ENCODE measurements around the gene ATP7A.
"Not testable (repeated sequence)": the region's sequence is repeated elsewhere in the genome, so short reads cannot be mapped to it uniquely, and the experiment has no call there.

ATP7A gene

GRCh38 chrX:78035061-78035460 is 124.6 kb downstream of the ATP7A start:
- DNase-seq = no peak

- no peak for DNase-seq
Measured at GRCh38 chrX:78037881-78038280, 127.4 kb downstream of the ATP7A start.

- no peak for DNase-seq
Measured at GRCh38 chrX:78042601-78043000, 132.1 kb downstream of the ATP7A start.

GRCh38 chrX:78046362-78046761 is 135.9 kb downstream of the ATP7A start:
- no peak for DNase-seq

GRCh38 chrX:78048052-78048451 is 137.6 kb downstream of the ATP7A start:
- DNase-seq = no peak

- DNase-seq = no peak
Measured at GRCh38 chrX:78063687-78064086, 153.2 kb downstream of the ATP7A start.

- DNase-seq = no peak
Measured at GRCh38 chrX:78064152-78064551, 153.7 kb downstream of the ATP7A start.

- DNase-seq = not testable (repeated sequence)
Measured at GRCh38 chrX:78064698-78065601, 154.5 kb downstream of the ATP7A start.

- DNase-seq = no peak
Measured at GRCh38 chrX:78066110-78066509, 155.6 kb downstream of the ATP7A start.

- no peak for DNase-seq
Measured at GRCh38 chrX:78071331-78071730, 160.8 kb downstream of the ATP7A start.

GRCh38 chrX:78073147-78074077 is 162.9 kb downstream of the ATP7A start:
- not testable (repeated sequence) for DNase-seq

GRCh38 chrX:78074088-78074487 is 163.6 kb downstream of the ATP7A start:
- DNase-seq = no peak

- DNase-seq = no peak
Measured at GRCh38 chrX:78075787-78076389, 165.4 kb downstream of the ATP7A start.

GRCh38 chrX:78081413-78081812 is 170.9 kb downstream of the ATP7A start:
- DNase-seq = not testable (repeated sequence)

- DNase-seq = no peak
Measured at GRCh38 chrX:78092296-78092695, 181.8 kb downstream of the ATP7A start.

GRCh38 chrX:78098108-78098507 is 187.6 kb downstream of the ATP7A start:
- no peak for DNase-seq

Data from right kidney (tissue), 1 donor.